Activated naive CD8-positive, alpha-beta T cell (primary cell): Measurements from ENCODE around the gene ADSS2.
A peak's percentile ranks its signal among the peaks of the same experiment; 100 is the strongest.

Experiments
- H3K27ac Mint-ChIP-seq: one replicate; pipeline ENCODE4 v1.8.0; 2021; ENCODE audit warnings: mixed read lengths
- H3K27me3 Mint-ChIP-seq: one replicate; pipeline ENCODE4 v1.8.0; 2021; ENCODE audit warnings: mixed read lengths
- H3K36me3 Mint-ChIP-seq: one replicate; pipeline ENCODE4 v1.8.0; 2021; ENCODE audit warnings: mixed read lengths
- H3K4me1 Mint-ChIP-seq: one replicate; pipeline ENCODE4 v1.8.0; 2021; ENCODE audit warnings: low read depth, mixed read lengths
- H3K4me3 Mint-ChIP-seq: one replicate; pipeline ENCODE4 v1.8.0; 2021; ENCODE audit warnings: mild to moderate bottlenecking, mixed read lengths
- H3K9me3 Mint-ChIP-seq: one replicate; pipeline ENCODE4 v1.8.0; 2021; ENCODE audit warnings: low read depth, mixed read lengths

The ADSS2 gene

DNA sequence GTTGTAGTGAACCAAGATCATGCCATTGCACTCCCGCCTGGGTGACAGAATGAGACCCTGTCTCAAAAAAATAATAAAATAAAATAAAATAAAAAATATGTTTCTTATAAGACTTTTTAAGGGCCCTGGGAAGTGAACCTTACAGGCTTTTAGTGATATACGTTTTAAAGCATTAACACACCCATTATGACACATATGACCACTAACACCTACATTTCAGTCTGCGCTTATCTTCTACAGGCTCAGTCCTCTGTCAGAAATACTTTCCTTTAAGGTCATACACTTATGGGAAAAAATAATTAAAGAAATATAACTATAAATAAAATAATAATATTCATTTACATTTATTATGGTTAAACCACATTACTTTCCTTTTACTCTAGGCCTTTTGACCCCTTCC is 21.9 kb downstream of the ADSS2 start:
- no peak overlapping the region for H3K4me3 Mint-ChIP-seq
- no peaks in the 10 kb centered on the region for H3K9me3 Mint-ChIP-seq
- H3K27ac Mint-ChIP-seq = no peak overlapping the region
- H3K27me3 Mint-ChIP-seq = no peaks in the 10 kb centered on the region
- peaks cover 15% of the 10 kb centered on the region for H3K36me3 Mint-ChIP-seq
- peaks cover 9% of the 10 kb centered on the region for H3K4me1 Mint-ChIP-seq

DNA sequence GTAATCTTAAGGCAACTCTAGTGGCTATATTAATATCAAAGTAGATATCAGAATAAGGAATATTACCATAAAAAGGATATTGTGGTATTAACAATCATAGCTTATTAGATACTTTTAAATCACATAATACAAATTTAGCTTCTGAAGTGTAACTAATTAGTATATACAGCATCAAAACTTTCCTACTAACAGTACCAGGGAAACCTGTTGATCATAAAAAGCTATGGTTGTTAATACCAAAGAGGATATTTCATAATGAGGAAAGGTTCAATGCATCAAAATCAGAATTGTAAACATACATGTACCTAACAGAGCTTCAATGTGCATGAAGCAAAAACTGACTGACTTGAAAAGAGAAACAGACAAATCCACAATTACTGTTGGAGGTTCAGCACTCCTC is 24.1 kb downstream of the ADSS2 start:
- Mint-ChIP-seq H3K27me3 (no peaks in the 10 kb centered on the region), H3K4me1 (peaks cover 9% of the 10 kb centered on the region), H3K27ac (no peak overlapping the region), H3K9me3 (no peaks in the 10 kb centered on the region), H3K4me3 (no peak overlapping the region), H3K36me3 (peaks cover 15% of the 10 kb centered on the region)

DNA sequence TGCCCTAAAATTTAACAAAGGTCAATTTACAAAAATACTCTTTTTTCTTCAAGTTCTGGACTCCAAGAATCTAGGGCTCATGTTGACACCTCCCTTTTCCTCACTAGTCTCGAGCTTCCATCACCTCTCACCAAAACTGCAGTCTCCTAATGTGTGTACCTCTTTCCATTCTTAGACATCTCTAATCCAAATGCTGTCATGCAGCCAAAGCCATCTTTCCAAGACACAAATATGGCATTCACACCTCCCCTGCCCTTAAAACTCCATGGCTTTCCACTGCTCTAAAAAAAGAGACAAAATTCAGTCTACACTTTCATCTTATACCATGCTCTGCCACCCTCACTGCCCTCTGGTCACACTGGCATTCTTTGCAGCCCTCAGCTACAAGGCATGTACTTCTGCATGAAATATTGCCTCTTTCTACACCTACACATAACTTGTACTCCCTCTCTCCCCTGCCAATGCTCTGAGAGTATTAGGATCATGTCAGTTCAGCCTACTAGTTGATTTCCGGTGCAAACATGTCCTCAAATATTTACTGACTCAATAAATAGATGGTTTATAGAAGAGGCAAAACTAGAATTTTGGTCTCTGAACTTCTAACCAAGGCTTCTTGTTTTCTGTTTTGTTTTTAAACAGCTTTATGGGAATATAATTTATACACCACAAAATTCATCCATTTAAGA is 26.9 kb downstream of the ADSS2 start:
- Mint-ChIP-seq H3K27ac (no peak overlapping the region), H3K4me3 (no peak overlapping the region), H3K9me3 (no peaks in the 10 kb centered on the region), H3K4me1 (peaks cover 9% of the 10 kb centered on the region), H3K27me3 (no peaks in the 10 kb centered on the region), H3K36me3 (peaks cover 17% of the 10 kb centered on the region)

DNA sequence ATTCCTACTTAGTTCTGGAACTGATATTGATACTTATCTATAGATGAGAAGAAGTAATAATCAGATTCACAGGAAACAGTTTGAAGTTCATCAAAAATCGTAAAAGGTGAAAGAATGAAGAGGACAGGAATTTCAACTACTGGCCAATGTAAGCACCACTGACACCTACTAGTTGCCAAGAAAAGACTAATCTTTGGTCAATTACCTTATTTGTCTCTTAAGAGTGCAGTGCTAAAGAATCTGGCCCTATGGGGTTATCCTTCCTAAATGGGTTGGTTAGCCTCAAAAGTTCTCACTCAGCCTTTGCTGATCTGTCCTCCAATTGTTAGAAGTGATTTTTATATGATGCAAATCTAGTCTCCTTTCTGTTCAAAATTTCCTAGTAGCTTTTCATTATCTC is 29.5 kb downstream of the ADSS2 start:
- Mint-ChIP-seq H3K4me1 (peaks cover 4% of the 10 kb centered on the region), H3K36me3 (peaks cover 28% of the 10 kb centered on the region), H3K9me3 (no peaks in the 10 kb centered on the region), H3K27me3 (no peaks in the 10 kb centered on the region), H3K4me3 (no peak overlapping the region), H3K27ac (no peak overlapping the region)

DNA sequence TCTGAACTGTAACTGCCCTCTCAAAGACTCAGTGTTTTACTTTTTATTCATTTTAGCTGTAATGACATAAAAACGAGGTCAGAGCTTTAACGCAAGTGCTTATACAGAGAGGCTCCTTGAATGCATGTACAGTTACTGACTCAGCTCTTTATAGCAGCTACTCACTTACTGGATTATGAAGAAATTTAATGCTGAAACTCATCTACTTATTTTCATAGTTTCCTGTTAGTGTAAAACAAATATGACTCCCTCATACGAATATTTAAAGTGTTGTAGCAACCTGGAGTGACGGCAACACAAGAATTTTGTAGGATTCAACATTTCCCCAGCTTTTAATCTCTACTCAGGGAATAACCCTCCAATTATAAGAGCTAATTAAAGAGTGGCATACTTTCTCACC is 32.7 kb downstream of the ADSS2 start:
- no peaks in the 10 kb centered on the region for H3K27me3 Mint-ChIP-seq
- H3K4me1 Mint-ChIP-seq = peaks cover 3% of the 10 kb centered on the region
- H3K36me3 Mint-ChIP-seq = peaks cover 31% of the 10 kb centered on the region
- no peak overlapping the region for H3K4me3 Mint-ChIP-seq
- no peaks in the 10 kb centered on the region for H3K9me3 Mint-ChIP-seq
- H3K27ac Mint-ChIP-seq = no peak overlapping the region

DNA sequence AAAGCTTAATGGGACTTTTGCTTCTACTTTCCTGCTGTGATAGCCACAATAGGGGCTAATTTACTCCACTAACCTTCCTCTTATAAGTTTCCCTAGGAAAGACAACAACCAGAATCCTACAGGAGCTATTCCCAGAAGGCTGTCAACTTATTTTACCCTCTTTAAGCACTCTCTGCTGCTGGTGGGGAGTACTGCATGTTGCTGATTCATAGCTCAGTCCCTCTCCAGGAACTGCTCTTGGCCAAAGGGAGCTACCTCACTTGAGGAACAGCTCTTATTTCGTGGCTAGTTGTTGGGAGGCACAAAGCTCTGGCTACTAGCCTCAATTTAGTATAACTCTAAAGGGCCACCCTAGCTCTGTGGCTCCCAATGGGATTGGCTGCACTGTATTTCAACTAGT is 37.2 kb downstream of the ADSS2 start:
- H3K36me3 Mint-ChIP-seq = peaks cover 37% of the 10 kb centered on the region
- H3K27ac Mint-ChIP-seq = no peak overlapping the region
- no peak overlapping the region for H3K4me3 Mint-ChIP-seq
- no peaks in the 10 kb centered on the region for H3K27me3 Mint-ChIP-seq
- peaks cover 5% of the 10 kb centered on the region for H3K4me1 Mint-ChIP-seq
- H3K9me3 Mint-ChIP-seq = no peaks in the 10 kb centered on the region

DNA sequence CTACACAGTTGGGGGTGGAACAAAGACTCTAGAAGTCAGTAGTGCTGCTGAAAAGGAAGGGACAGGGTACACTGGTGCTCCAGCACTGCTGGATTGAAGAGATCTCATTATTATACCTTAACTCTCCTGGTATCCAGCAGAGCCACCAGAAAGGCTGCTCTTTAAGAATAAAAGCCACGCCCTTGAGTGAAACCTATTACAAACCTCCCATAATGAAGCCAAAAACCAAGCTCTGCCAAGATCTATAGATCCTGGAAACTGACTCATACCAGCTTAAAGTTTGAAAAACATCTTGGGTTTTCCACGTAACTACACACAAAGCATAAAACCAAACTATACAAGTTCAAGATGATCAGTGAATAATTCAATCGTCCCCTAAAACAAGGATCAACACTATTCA is 38.0 kb downstream of the ADSS2 start:
- no peaks in the 10 kb centered on the region for H3K27me3 Mint-ChIP-seq
- no peak overlapping the region for H3K4me3 Mint-ChIP-seq
- H3K27ac Mint-ChIP-seq = no peak overlapping the region
- H3K4me1 Mint-ChIP-seq = peaks cover 5% of the 10 kb centered on the region
- H3K36me3 Mint-ChIP-seq = peaks cover 33% of the 10 kb centered on the region
- no peaks in the 10 kb centered on the region for H3K9me3 Mint-ChIP-seq

DNA sequence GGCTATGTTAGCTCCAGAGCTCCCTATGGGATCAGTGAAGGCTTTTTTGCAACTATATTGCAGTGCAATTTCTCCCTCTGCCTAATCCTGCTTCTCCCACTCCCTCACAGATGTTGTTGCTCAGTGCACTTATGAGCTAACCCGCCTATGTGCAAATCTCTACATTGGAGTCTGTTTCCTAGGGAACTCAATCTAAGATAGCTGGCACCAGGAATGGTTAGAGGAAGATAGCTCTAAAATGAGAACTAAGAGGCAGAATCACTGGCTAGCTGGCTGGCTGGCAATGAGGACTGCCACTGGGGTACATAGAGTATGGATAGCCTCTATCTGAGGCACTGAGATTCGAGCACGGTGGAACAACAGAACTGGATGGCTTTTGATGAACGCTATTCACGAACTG is 39.5 kb downstream of the ADSS2 start:
- H3K4me1 Mint-ChIP-seq = peaks cover 5% of the 10 kb centered on the region
- H3K36me3 Mint-ChIP-seq = peaks cover 36% of the 10 kb centered on the region
- H3K27me3 Mint-ChIP-seq = no peaks in the 10 kb centered on the region
- no peak overlapping the region for H3K27ac Mint-ChIP-seq
- H3K4me3 Mint-ChIP-seq = no peak overlapping the region
- no peaks in the 10 kb centered on the region for H3K9me3 Mint-ChIP-seq

DNA sequence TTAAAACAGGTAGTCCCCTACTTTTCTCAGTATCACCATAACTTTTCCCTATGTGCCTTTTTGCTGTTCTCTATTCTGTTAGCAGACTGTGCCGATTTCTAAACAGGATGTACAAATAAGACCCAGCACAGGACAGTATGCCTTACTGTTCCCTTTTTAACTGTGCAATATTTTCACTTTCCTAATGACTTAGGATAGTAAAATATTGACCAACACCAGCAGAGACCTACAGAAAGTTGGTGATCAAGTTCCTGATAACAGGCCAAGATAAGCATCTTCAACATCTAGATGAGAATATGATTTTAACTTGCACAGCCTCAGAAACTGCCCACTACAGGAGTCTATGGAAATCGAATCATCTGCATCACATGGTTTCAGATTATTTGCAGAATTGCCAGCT is 42.0 kb downstream of the ADSS2 start:
- Mint-ChIP-seq H3K4me3 (no peak overlapping the region), H3K9me3 (peaks cover 6% of the 10 kb centered on the region), H3K36me3 (peaks cover 49% of the 10 kb centered on the region), H3K27ac (no peak overlapping the region), H3K4me1 (peaks cover 5% of the 10 kb centered on the region), H3K27me3 (no peaks in the 10 kb centered on the region)

DNA sequence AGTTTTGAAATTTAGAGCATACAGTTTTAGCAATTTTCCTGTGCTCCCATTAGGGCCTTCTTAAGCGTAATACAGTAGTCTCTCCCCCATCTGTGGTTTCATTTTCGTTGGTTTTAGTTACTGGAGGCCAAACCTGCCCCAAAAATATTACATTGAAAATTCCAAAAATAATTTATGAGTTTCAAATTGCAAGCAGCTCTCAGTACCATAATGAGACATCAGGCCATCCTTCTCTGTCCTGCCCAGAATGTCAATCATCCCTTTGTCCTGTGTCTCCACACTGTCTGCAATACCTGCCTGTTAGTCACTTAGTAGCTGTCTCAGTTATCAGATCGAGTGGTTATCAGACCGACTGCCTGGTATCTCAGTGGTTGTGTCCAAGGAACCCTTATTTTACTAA is 45.4 kb downstream of the ADSS2 start:
- Mint-ChIP-seq H3K9me3 (peaks cover 12% of the 10 kb centered on the region), H3K4me1 (no peaks in the 10 kb centered on the region), H3K27me3 (no peaks in the 10 kb centered on the region), H3K36me3 (peaks cover 59% of the 10 kb centered on the region), H3K27ac (peak overlapping the region; percentile 46), H3K4me3 (no peak overlapping the region)

DNA sequence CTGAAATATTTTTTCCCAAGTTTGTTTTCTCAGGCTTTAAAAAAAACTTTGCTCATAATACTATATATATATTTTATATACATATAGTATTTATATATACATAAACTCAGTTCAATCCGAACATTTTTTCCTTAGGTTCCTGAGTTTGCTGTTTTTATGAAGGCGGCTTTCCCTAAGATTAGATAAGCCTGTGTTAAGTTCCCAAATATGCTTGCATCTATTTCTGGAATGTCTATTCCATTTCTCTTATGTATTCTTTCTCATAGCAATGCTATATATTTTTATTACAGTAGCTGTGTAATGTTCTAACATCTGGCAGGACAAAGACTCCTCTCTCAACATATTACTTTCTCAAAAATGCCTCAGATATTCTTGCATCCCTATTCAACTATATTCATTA is 45.9 kb downstream of the ADSS2 start:
- no peak overlapping the region for H3K27ac Mint-ChIP-seq
- H3K4me1 Mint-ChIP-seq = no peaks in the 10 kb centered on the region
- peaks cover 17% of the 10 kb centered on the region for H3K9me3 Mint-ChIP-seq
- no peak overlapping the region for H3K4me3 Mint-ChIP-seq
- no peaks in the 10 kb centered on the region for H3K27me3 Mint-ChIP-seq
- peaks cover 64% of the 10 kb centered on the region for H3K36me3 Mint-ChIP-seq

DNA sequence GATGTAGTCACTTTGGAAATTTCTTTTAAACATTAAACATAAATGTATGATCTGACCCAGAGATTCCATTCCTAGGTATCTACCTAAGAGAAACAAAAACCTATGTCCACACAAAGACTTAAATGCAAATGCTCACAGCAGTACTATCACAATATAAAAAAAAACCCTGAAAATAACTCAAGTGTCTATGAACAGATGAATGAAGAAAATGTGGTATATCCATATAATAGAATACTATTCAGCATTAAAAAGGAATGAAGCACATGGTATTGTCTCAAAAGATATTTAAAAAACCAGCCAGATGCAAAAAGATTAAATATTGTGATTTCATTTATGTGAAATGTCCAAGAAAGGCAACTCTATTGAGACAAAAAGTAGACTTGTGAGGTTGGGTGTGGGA is 48.3 kb downstream of the ADSS2 start:
- peaks cover 25% of the 10 kb centered on the region for H3K9me3 Mint-ChIP-seq
- no peak overlapping the region for H3K4me3 Mint-ChIP-seq
- peaks cover 1% of the 10 kb centered on the region for H3K4me1 Mint-ChIP-seq
- no peaks in the 10 kb centered on the region for H3K27me3 Mint-ChIP-seq
- peaks cover 64% of the 10 kb centered on the region for H3K36me3 Mint-ChIP-seq
- no peak overlapping the region for H3K27ac Mint-ChIP-seq

DNA sequence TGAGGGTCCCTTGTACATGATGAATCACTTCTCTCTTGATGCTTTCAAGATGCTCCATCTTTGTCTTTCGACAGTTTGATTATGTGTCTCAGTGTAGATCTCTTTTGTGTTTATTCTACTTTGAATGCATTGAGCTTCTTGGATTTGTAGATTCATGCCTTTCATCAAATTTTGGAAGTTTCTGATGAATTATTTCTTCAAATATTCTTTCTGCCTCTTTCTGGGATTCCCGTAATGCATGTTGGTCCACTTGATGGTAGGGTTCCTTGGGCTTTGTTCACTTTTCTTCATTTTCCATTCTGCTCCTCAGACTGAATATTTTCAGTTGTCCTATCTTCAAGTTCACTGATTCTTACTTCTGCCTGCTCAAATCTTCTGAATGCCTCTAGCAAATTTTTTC is 50.7 kb downstream of the ADSS2 start:
- Mint-ChIP-seq H3K4me3 (no peak overlapping the region), H3K4me1 (peaks cover 9% of the 10 kb centered on the region), H3K36me3 (peaks cover 44% of the 10 kb centered on the region), H3K27me3 (no peaks in the 10 kb centered on the region), H3K9me3 (peaks cover 19% of the 10 kb centered on the region), H3K27ac (no peak overlapping the region)

DNA sequence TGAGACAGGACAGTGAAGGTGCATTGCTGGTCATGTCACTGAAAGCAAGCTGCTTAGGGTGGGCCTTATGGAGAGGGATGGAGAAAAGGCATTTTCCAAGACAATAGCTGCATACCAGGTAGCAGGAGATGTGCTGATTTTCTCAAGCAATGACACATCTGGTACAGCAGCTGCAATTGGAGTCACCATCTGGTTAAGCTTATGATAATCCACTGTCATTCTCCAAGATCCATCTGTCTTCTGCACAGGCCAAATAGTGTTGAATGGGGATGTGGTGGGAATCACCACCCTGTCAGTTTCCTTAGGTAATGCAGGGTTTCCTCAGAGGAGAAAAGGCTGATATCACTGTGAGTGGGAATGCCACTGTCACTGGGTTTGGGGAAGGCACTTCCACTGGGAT is 54.6 kb downstream of the ADSS2 start:
- Mint-ChIP-seq H3K27ac (no peak overlapping the region), H3K4me3 (no peak overlapping the region), H3K36me3 (peaks cover 17% of the 10 kb centered on the region), H3K4me1 (peaks cover 9% of the 10 kb centered on the region), H3K27me3 (no peaks in the 10 kb centered on the region), H3K9me3 (peaks cover 14% of the 10 kb centered on the region)

DNA sequence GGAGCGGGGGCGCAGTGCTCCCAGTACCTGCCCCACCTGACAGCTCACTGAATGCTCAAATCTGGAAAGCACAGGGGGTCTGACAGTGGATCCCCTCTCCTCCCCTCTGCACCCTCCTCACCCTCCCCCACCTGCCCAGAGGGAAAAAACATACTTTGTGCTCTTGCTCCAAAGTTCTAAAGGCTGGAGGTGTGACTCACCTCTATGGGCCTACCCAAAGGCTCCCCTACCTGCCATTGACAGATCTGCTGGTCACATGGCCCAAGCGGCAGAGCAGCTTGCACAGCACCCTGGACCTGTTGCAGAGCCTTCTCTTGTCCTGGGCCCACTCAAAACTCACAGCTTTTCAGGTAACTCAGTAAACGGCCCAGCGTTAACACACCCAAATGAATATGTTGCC is 55.7 kb downstream of the ADSS2 start:
- no peaks in the 10 kb centered on the region for H3K27me3 Mint-ChIP-seq
- H3K9me3 Mint-ChIP-seq = peaks cover 9% of the 10 kb centered on the region
- H3K27ac Mint-ChIP-seq = peak overlapping the region; percentile 36
- H3K4me1 Mint-ChIP-seq = peaks cover 9% of the 10 kb centered on the region
- H3K36me3 Mint-ChIP-seq = peaks cover 5% of the 10 kb centered on the region
- no peak overlapping the region for H3K4me3 Mint-ChIP-seq
